SK-N-SH (cell line): ENCODE data around the gene CKAP4. TPM values are rescaled to one million over a fixed set of nuclear protein-coding genes. Genes with fewer than 3 reads are reported as not detected.

ENCODE experiments used
- CTCF ChIA-PET: fragments of 300-600, 350-600 bp; formaldehyde crosslinking; extraction: SDS; loops from one replicate; lab custom pipeline; 2021; lab: Yijun Ruan, JAX
- POLR2A ChIA-PET: fragments of 350-600 bp; sonication (Branson Sonifier 250); formaldehyde crosslinking; extraction: SDS; loops from one replicate; lab custom pipeline; 2020; ENCODE audit warnings: antibody characterized with exemption, inconsistent platforms; lab: Yijun Ruan, JAX
- DNase-seq: peaks from one replicate; pipeline ENCODE4 v3.0.0; 2012
- H2AFZ ChIP-seq: fragments of 200-600 bp; sonication (generic); 2 replicates; pipeline ENCODE4 v1.8.1; 2016; ENCODE audit warnings: antibody characterized with exemption, mild to moderate bottlenecking, low read depth
- H3F3A ChIP-seq: fragments of 200-600 bp; sonication (generic); replicated peaks from 2 replicates; pipeline ENCODE3; 2016; ENCODE audit warnings: antibody characterized with exemption, mild to moderate bottlenecking; ENCODE audit not compliant: insufficient read depth
- H3K27ac ChIP-seq, 2 experiments: fragments of 200-500 bp in 1 of 2; fragments of 200-600 bp in 1 of 2; sonication (Bioruptor generic) in 1 of 2; sonication (generic), shearing (Covaris generic) in 1 of 2; 2 replicates each; pipeline versions ENCODE4 v1.5.1 to v1.6.1; 2014 to 2016; ENCODE audit warnings: low read depth in 2 of 2, inconsistent platforms in 1 of 2, low read length in 1 of 2, mild to moderate bottlenecking in 1 of 2, mixed read lengths in 1 of 2
- H3K27me3 ChIP-seq: fragments of 200-600 bp; sonication (generic), shearing (Covaris generic); 2 replicates; pipeline ENCODE4 v1.6.1; 2016; ENCODE audit warnings: mixed run types; ENCODE audit not compliant: insufficient read depth
- H3K36me3 ChIP-seq, 2 experiments: fragments of 200-500 bp in 1 of 2; fragments of 200-600 bp in 1 of 2; sonication (Bioruptor generic) in 1 of 2; sonication (generic) in 1 of 2; replicated peaks in 1 of 2; 2 replicates each; pipeline versions ENCODE3 to v1.5.1; 2014 to 2016; ENCODE audit warnings: low read length in 1 of 2, mild to moderate bottlenecking in 1 of 2; ENCODE audit not compliant: insufficient read depth in 2 of 2, control insufficient read depth in 1 of 2
- H3K4me1 ChIP-seq, 2 experiments: fragments of 200-500 bp in 1 of 2; fragments of 200-600 bp in 1 of 2; sonication (Bioruptor generic) in 1 of 2; sonication (generic), shearing (Covaris generic) in 1 of 2; 2 replicates each; pipeline versions ENCODE4 v1.5.1 to v1.6.1; 2014 to 2016; ENCODE audit warnings: low read depth in 1 of 2, low read length in 1 of 2, mixed run types in 1 of 2; ENCODE audit not compliant: insufficient read depth in 2 of 2, control insufficient read depth in 1 of 2
- H3K4me2 ChIP-seq: fragments of 200-600 bp; sonication (generic), shearing (Covaris generic); 2 replicates; pipeline ENCODE4 v1.6.1; 2017; ENCODE audit warnings: mixed run types
- H3K4me3 ChIP-seq, 2 experiments: fragments of 200-500 bp in 1 of 2; fragments of 200-600 bp in 1 of 2; sonication (Bioruptor generic) in 1 of 2; sonication (generic), shearing (Covaris generic) in 1 of 2; 2 replicates each; pipeline versions ENCODE4 v1.5.1 to v1.8.1; 2014 to 2016; ENCODE audit warnings: low read depth in 2 of 2, inconsistent platforms in 1 of 2, low read length in 1 of 2, mild to moderate bottlenecking in 1 of 2, mixed read lengths in 1 of 2, moderate library complexity in 1 of 2
- H3K79me2 ChIP-seq: fragments of 200-600 bp; sonication (generic); 2 replicates; pipeline ENCODE4 v1.8.1; 2017; ENCODE audit warnings: mild to moderate bottlenecking; ENCODE audit not compliant: insufficient read depth
- H3K9ac ChIP-seq: fragments of 200-600 bp; sonication (generic); 2 replicates; pipeline ENCODE4 v1.6.1; 2017; ENCODE audit warnings: mixed run types
- H3K9me2 ChIP-seq: fragments of 200-600 bp; sonication (generic); 2 replicates; pipeline ENCODE4 v1.6.1; 2017; ENCODE audit warnings: mixed run types
- H3K9me3 ChIP-seq: fragments of 200-600 bp; sonication (generic); 2 replicates; pipeline ENCODE4 v1.6.1; 2017; ENCODE audit warnings: mixed run types, mild to moderate bottlenecking, moderate library complexity
- H4K20me1 ChIP-seq: fragments of 200-600 bp; sonication (generic); 2 replicates; pipeline ENCODE4 v1.6.1; 2017; ENCODE audit warnings: mild to moderate bottlenecking, mixed run types; ENCODE audit not compliant: insufficient read depth
- EZH2phosphoT487 ChIP-seq: fragments of 200-600 bp; sonication (generic); IDR thresholded peaks from 2 replicates; pipeline ENCODE4 v1.6.1; 2017; ENCODE audit warnings: low read depth, mixed run types, mild to moderate bottlenecking, antibody characterized with exemption, moderate library complexity, borderline replicate concordance
- FOSL2 ChIP-seq: IDR thresholded peaks from 2 replicates; pipeline ENCODE4 v1.4.0; 2012; ENCODE audit warnings: low read depth, mild to moderate bottlenecking, moderate library complexity, borderline replicate concordance
- FOXJ3 ChIP-seq: sonication (generic); formaldehyde crosslinking; IDR thresholded peaks from 2 replicates; pipeline ENCODE4 v1.5.1; 2020; ENCODE audit warnings: mild to moderate bottlenecking, missing genetic modification reagents
- GABPA ChIP-seq: IDR thresholded peaks from 2 replicates; pipeline ENCODE4 v1.4.0; 2012; ENCODE audit warnings: low read depth, mild to moderate bottlenecking
- MEF2A ChIP-seq: IDR thresholded peaks from 2 replicates; pipeline ENCODE4 v1.4.0; 2012; ENCODE audit warnings: low read depth, borderline replicate concordance
- NRF1 ChIP-seq: IDR thresholded peaks from 2 replicates; pipeline ENCODE4 v1.6.1; 2012; ENCODE audit warnings: low read depth, mild to moderate bottlenecking, low read length
- RCOR1 ChIP-seq: fragments of 150-350 bp; IDR thresholded peaks from 2 replicates; pipeline ENCODE4 v1.6.1; 2017; ENCODE audit warnings: antibody characterized with exemption, low read length
- SIN3A ChIP-seq: IDR thresholded peaks from 2 replicates; pipeline ENCODE4 v1.6.1; 2012; ENCODE audit warnings: low read depth, mild to moderate bottlenecking, low read length, moderate library complexity, borderline replicate concordance
- YY1 ChIP-seq: IDR thresholded peaks from 2 replicates; pipeline ENCODE4 v1.4.0; 2012; ENCODE audit warnings: low read depth, mild to moderate bottlenecking
- WGBS: methylation state at CpG from one replicate; pipeline ENCODE4 v1.1.6; 2017; ENCODE audit warnings: low lambda C conversion rate; 5-methylcytosine and 5-hydroxymethylcytosine counted together
- polyA plus RNA-seq, 3 experiments: library from polyadenylated mRNA; depleted of rRNA; stranded (reverse); fragments of >200 nt; gene quantifications; 2 replicates each; pipeline ENCODE4 v1.2.3, GENCODE V29; 2012
- small RNA-seq, 7 experiments: library from RNA; depleted of rRNA; stranded (forward); fragments of <200 nt; gene quantifications; one replicate each; pipeline ENCODE3, GENCODE V24; 2012
- TF ChIP-seq, protein P1 (sequence below): IDR thresholded peaks from 2 replicates; pipeline ENCODE4 v1.4.0; 2012; ENCODE audit warnings: low read depth
- TF ChIP-seq, protein P2 (sequence below): IDR thresholded peaks from 2 replicates; pipeline ENCODE4 v1.4.0; 2012; ENCODE audit warnings: low read depth, borderline replicate concordance

CKAP4 gene
- polyA plus RNA-seq, 1 of the 3 experiments (the other 2 are of a cell fraction): 113 TPM

DNA sequence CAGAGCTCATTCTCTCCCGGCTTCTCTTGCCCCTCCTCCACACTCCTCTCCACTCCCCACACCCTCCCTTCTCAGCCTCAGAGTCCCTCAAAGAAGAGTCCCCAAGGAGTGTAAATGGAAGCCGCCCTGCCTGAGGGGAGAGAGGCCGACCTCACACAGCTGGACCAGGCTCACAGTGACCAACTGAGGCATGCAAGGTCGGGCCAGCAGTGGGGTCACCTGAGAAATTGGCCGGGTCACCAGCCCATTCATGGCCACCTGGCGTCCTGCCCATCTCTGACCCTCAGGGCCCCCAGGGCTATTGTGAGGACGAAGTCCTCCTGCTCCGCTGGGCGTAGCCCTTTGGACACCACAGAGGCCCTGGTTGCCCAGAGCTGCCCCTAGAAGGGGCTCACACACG, 59.6 kb downstream of the CKAP4 start:
- Histone ChIP-seq H4K20me1 (no peaks in the 10 kb centered on the region), H3F3A (no peaks in the 10 kb centered on the region), H3K4me3 (no peak overlapping the region), H3K79me2 (no peaks in the 10 kb centered on the region), H3K4me1 (peaks cover 0 to 3% of the 10 kb centered on the region in 2 experiments; a peak in 1 of 4 replicates), H3K27ac (no peak overlapping the region), H3K9ac (no peak overlapping the region), H2AFZ (no peak overlapping the region), H3K4me2 (no peak overlapping the region), H3K36me3 (no peaks in the 10 kb centered on the region)
- POLR2A ChIA-PET: no interaction called here
- WGBS: 46% methylated on average over 5 of the region's 10 CpGs
- TF ChIP-seq SIN3A (no peak), MEF2A (no peak), RCOR1 (no peak), NRF1 (no peak), FOXJ3 (CRISPR knock-in tag) (no peak), FOSL2 (no peak), EZH2phosphoT487 (no peak), GABPA (no peak), YY1 (no peak)
- TF ChIP-seq, protein P1, sequence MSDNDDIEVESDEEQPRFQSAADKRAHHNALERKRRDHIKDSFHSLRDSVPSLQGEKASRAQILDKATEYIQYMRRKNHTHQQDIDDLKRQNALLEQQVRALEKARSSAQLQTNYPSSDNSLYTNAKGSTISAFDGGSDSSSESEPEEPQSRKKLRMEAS: no peak
- TF ChIP-seq, protein P2, sequence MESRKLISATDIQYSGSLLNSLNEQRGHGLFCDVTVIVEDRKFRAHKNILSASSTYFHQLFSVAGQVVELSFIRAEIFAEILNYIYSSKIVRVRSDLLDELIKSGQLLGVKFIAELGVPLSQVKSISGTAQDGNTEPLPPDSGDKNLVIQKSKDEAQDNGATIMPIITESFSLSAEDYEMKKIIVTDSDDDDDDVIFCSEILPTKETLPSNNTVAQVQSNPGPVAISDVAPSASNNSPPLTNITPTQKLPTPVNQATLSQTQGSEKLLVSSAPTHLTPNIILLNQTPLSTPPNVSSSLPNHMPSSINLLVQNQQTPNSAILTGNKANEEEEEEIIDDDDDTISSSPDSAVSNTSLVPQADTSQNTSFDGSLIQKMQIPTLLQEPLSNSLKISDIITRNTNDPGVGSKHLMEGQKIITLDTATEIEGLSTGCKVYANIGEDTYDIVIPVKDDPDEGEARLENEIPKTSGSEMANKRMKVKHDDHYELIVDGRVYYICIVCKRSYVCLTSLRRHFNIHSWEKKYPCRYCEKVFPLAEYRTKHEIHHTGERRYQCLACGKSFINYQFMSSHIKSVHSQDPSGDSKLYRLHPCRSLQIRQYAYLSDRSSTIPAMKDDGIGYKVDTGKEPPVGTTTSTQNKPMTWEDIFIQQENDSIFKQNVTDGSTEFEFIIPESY: no peak
- TF ChIP-seq, all 33 proteins: peak for 0
- CTCF ChIA-PET: interaction anchor here (0.9 to 1.1 kb wide), 2 partner anchors 9 to 768 kb away, joined by 3 read pairs; no protein-coding TSS in a partner anchor
- Histone ChIP-seq H3K27me3 (no peaks in the 10 kb centered on the region), H3K9me3 (no peaks in the 10 kb centered on the region), H3K9me2 (no peaks in the 10 kb centered on the region)
- no peak for DNase-seq

Small RNA genes lying within 50 kb of the gene (small RNA-seq; reads per million reads assigned to genes)
- gene RNU7-94P: 0 reads per million in 7 experiments

Other genes with a start within 250 kb of the CKAP4 start
- 8.1 and 11.3 TPM in 2 replicates for gene NUAK1, start 109.1 kb downstream of the CKAP4 start, polyA plus RNA-seq (2012; rRNA removed)
- 4.0 and 5.5 TPM in 2 replicates for gene TCP11L2, start 54.7 kb upstream of the CKAP4 start, polyA plus RNA-seq (2012; rRNA removed)
- gene POLR3B, start 109.7 kb upstream of the CKAP4 start, polyA plus RNA-seq (2012; rRNA removed): 3.3 and 3.9 TPM in 2 replicates